Stimulated activated CD8-positive, alpha-beta memory T cell treated with anti-CD3 and anti-CD28 coated beads, Interleukin-7, amount 100 ng/mL, for 4 hours (primary cell): Measurements from ENCODE around the gene PTTG1IP.

Source experiments
- DNase-seq, 2 donors: peaks; one replicate each; pipeline ENCODE4 v3.0.0-alpha.2; 2020; ENCODE audit warnings: low read depth in 2 of 2

Gene PTTG1IP

DNA sequence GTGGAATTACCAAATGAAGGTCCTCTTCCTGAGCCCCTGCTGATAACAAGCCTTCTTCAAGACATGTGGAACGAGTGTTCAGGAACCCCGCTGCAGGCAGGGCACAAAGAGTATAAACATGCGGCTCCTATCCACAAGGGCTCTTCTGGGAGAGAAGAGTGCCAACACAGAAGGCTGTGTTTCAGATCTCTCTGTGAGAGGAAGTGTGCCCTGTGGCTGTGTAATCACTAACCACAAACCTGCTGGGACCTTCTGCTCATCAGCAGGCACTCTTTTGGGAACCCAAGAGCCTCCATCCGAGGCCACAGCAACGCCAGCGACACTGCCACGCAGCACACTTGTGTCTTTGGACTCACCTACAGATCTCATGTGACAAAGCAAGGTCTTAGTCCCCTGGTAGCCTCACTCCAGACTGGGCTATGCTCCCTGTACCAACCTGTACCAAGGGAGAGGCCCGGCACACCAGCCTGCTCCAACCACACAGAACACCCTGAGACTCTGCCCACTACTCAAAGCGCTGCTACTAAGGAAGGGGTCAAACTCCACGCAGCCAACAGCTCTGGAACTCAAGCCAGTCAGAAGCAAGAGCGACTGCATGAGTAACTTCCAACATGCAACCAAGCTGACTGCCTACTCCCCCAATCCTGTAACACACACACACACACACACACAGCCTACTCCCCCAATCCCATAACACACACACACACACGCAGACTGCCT, 7.8 kb downstream of the PTTG1IP start:
- no peak for DNase-seq

DNA sequence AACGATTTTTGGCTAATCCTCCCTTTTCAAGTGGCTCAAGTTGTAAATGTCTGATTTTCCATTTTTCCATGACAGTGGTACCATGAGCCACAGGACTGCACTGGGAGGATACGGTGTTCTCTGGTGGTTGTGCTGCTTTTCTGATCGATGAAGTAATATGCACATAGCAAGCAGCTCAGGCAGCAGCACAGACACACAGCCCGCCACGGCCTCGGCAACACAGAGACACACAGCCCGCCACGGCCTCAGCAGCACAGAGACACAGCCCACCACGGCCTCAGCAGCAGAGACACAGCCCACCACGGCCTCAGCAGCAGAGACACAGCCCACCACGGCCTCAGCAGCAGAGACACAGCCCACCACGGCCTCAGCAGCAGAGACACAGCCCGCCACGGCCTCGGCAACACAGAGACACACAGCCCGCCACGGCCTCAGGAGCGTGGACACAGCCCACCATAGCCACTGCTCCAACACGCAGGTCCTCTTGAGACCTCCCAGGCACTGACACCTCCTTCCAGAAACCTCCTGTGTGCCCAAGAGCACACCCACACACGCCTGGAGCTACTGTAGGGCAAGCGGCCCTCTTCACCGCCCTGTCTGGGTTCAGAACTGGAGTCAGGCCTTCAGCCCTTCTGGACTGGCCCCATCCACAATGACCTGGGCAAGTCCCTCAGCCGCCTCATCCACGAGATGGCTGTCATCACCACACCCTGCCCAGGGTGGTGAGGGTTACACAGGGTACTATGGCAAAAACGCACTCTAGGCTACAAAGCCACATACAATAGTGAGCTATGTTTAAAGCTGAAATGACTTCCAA, 10.4 kb downstream of the PTTG1IP start:
- DNase-seq, result no peak

DNA sequence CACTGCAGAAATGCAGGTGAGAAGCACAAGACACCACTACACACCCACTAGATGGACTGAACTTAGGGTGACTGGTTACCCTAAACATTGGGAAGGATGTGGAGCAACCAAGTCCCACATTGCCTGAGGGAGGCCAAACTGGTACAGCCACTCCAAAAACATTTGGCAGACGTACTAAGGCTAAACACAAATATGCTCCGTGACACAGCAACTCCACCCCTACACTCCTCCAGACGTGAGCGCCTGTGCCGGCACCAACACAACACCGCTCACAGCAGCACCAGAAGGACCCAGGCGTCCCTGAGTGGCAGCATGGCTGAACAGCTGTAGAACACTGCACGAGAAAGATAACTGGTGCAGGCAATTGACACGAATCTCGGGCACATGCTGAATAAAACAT, 14.7 kb downstream of the PTTG1IP start:
- DNase-seq, result no peak

DNA sequence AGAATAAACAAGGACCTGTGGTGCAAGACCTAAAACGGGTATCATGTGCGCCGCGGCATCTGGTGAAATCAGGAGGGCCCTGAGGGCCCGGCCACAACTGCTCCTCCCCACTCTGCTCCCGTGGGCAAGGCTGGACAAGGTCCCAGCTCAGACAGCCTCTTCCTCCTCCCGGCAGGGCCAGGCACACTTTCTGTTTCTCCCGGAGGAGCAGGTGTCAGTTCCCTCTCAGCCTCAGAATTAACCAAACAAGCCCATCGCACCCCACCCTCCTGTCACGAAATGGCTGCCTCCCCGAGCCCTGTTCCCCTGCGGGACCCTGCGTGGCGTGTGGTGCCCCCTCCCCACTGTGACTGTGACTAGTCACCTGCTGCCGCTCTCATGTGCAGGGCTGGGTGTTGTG, 15.2 kb downstream of the PTTG1IP start:
- no peak for DNase-seq

DNA sequence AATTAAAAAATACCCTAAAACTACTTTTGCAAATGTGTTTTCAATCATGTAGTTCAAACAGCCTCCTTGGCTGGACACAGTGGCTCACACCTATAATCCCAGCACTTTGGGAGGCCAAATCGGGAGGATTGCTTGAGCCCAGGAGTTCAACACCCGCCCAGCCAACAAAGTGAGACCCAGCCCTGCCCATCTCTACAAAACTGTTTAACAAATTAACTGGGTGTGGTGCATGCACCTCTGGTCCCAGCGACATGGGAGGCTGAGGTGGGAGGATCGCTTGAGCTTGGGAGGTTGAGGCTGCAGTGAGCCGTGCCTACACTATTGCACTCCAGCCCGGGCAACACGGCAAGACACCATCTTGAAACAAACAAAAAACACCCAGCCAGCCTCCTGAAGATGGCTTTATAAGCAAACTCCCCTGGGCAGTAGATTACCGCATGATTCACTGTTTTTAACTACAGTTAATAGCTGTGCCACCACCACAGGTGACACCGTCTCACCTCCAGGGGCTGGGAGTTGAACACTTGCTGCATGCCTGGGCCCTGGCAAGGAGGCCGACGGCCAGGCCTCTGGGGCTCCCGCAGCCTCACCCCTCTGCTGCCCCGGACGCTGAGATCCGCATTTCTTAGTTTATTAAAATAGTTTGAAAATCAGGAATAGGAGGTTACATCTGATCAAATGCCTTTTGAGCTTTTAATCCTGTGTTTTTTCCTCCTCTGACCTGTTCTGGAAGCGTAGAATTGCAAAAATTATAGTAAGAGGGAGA, 16.2 kb downstream of the PTTG1IP start:
- DNase-seq, result no peak

DNA sequence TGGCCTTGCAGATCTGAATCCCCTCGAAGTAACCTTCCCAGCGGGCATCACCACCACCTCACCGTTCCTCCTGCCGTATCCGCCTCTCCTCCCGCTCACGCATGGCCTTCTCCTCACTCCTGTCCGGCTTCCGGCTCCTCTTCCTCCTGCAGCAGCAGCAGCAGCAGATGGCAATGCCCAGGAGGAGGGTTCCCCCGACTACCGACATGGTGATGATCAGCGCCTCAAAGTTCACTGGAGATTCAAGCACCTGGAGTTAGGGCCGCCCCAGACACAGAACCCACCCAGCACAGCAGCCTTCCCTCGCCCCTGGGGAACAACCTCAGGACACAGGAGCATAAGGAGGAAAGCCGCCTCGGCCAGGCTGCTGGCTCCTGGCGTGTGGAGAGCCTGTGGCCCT, 17.4 kb downstream of the PTTG1IP start:
- DNase-seq, result no peak

DNA sequence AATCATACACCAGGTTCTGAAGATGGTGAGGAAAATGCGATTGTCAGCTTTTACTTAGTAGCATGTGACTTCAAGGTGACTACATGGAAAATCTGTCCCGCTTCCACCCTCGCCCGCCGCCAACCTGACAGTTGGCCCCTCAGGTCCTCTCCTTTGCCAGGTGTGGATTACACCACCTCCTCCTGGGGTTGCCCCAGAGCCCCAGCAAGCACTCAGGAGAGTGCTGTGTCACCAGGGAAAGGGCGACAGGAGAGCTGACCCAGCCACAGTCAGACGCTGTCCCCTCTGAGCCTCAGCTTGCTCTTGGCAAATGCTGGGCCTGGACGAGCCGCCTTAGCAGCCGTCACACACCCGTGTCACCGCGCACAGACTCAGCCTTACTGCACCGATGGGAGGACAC, 17.9 kb downstream of the PTTG1IP start:
- no peak for DNase-seq

DNA sequence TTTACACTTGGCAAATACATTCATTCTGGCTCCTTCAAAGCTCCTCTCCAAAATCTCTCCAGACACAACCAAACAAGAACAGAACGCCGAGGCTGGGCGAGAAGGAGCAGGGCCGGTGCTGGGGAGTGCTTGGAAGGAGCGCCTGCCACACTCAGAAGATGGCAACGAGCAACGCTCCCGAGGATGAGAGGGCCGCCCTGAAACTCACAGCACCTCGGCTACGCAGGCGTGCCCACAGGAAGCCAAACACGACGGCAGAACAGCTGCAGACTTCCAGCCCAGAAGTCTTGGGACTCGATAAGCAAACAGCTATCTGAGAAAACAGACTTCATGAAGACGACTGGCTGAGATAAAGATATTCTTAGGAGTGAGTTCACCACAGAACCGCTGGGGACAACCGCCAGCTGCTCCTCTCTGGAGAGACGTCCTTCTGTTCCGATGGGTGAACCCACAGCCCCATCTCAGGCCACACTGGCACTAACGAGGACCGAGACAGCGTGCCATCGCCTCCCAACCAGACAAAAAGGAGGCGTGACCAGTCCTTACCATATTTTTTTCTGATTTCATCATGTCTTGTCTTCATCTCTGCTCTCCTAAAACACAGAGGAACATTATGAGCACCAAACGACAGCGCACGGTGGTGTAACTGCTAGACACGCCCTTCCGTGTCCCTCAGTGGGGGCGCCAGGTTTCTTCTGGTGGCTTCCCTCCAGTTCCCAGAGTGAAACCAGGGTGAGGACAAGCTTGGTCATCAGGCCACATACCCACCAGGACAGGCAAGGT, 18.6 kb downstream of the PTTG1IP start:
- DNase-seq, result no peak

DNA sequence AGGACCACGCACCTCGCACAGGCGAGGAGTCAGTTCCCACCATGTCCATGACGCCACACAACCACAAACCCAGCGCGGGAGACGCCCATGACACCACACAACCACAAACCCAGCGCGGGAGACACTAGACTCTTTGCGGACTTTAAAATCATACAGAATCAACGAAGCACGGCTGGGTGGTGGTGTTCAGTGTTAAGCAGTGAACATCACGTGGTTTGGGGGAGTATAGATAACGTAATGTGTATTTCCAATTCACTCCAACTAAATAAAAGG, 19.2 kb downstream of the PTTG1IP start:
- DNase-seq, result peak in 1 of 2 donors; percentile 20

DNA sequence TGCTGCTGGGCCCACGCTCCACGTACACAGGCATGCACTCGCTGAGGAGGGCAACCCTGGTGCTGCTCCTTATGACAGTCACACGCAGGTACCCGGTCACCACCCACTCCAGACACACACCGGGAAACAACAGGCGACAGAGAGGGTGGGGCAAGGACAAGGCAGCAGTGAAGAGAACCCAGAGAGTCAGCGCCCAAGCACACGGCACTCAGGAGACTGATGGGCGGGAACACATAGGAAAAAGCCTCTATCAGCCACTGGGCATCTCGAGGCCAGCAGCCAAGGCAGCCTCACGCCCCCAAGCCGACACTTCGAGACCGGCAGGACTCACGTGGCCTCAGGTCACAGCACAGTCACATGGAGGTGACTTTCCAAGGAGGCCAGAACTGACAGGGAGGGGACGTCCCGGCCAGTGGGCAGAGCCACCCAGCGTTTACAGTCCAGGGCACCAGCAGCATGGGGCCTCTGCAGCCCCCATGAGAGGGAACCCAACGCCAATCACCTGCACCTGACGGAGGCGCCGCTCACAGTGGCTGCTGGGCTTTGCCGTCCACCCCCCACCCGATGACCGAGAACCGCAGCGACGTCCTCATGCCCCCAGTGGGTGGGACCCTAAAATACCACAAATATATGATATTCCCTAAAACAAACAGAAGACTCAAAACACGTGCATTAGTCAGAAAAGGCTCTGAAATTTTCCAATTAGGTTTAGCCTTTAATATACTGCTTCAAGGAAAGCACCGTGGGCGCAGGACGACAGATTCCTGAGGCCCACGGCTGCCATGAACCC, 19.7 kb downstream of the PTTG1IP start:
- DNase-seq, result no peak

DNA sequence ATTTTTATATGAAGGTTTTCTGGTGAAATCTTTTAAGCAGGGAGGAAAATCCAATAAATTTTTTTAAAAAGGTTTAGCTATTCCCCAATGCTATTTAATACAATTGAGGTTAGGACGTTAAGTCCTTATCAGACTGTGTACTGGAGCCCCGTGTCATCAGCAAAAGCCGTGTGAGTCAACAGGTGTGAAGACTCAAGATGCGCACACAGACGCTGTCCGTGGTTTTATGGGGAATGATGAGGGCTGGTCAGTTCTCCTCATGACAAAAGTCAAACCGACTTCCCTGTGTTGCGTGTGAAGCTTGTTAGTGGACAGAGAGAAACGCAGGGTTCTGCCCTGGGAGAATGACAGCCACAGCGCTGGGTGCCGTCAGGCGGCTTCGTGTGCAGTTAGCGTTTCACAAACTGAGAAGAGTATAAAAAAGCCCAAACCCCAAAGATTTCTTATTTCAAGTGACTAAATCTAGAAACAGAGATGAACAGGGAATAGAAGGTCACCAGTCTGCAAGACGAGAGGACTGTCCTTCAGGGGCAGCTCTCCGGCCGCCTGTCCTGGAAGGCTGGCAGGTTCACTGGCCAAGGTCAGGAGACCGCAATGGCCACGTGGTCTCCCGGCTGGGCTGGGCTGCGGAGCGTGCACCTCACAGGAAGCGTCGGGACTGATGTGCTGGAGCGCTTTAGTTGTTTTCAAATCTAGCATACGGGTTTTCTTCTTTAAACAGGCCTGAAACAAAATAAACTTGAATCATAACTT, 22.4 kb downstream of the PTTG1IP start:
- DNase-seq, result no peak

DNA sequence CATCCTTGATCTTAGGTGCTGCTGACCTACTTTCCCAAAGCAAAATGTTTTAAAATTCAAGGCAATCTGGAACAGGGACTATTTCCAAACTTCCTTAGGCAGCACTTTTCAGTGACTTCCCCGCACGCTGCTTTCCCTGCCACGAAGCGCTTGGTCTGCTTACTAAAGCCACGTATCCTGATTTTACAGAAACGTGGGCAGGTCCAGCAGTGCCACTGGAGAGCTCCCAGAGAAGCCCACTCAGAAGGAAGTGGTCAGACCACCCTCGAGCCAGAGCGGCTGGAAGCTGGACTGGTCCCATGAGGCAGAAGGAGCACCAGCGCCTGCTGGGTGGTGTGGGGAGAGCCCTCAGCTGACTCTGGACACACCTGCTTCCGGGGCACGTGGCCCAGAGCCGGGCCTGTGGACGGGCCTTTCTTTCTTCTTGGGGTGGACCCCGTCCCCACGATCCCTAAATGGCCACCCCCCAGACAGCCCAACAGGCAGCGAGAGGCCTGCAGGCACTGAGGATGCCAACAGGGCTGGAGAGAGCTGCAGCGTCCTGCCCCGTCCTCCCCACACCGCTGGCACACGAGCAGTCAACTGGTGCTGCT, 23.2 kb downstream of the PTTG1IP start:
- DNase-seq, result no peak

DNA sequence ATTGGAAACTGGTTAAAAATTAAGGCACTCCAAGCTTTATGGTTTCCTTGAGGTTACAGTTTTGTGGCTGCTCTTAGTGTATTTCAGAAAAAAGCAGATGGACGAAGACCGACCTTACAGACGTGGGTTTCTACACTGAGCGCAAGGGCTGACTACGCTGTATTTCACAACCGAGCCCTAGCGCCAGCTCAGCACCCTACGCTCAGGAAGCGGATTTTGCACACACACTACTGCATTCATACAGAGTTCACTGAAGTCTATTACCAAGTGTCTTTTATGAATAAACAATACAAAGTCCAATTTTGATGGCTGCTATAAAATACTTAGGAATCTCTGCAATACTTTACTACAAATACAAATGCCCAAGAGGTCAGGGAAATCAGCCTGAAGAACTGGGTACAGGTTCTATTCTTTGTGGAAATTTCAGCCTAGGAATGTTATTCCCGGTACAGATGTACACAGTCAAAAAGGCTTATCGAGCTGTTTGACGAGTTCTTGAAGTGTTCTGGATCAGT, 23.8 kb downstream of the PTTG1IP start:
- DNase-seq, result no peak

DNA sequence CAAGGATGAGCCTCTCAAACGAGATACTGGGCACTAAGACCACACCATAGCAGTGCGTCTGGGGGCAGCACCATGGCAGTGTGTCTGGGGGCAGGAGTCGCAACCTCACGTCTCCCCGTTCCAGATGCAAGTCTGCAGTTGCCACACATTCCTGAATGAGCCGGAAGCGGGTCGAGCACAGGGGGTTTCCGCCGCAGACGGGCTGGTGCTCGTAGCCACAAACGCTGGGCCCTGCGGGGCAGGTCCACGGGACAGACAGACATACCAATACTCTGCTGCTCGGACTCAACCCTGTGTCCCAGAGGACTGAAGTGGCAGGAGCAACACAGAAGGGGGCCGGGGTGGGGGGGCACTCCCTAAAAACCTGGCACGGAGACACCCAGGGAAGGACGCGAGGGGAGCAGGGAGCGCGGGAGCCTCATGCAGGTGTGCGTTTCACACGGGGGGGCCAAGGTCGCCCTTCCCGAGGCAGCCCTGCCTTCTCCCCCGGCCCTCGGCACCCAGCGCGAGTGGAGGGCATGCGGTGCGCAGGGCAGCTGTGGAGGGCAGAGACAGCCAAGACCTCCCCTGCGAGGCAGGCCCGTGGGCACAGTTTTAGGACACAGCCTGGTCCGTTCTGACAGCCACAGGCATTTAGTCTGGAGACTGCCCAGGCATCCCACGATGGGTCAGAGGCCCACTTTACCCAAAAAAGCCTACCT, 24.5 kb downstream of the PTTG1IP start:
- DNase-seq, result no peak

DNA sequence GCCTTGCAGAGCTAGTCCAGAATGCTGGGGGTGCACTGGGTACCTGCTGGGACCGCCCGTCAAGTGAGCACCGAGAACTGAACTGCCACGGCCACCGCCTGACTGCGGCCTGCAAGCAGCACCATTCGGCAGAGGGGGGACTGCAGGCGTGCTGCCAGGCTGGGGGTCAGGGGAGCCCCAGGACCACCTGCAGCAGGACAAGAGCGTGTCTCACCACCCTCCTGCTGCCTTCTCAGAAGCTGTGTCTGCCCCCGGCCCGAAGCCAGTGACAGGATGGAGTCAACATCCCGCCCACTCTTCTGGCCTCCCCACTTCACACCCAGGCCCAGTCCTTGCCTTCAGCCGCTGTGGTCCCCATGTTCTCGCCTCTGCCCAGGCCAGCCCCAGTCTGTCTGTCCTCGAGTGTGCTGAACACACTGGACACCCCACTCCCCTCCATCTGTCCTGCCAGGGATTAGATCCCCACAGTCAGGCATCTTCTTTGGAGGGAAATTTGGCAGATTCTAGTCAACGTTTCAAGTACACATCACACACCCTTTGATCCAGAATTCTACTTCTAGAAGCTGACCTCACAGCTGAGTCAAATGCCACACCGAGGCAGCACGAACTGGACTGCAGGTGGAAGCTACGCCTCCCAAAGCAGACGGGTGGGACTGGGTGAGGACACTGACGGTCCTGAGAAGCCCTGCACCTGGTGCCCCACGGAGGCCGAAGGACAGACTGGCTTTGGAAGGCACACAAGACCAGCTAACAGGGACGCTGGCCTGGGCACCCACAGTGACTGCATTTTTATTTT, 26.0 kb downstream of the PTTG1IP start:
- DNase-seq, result no peak

DNA sequence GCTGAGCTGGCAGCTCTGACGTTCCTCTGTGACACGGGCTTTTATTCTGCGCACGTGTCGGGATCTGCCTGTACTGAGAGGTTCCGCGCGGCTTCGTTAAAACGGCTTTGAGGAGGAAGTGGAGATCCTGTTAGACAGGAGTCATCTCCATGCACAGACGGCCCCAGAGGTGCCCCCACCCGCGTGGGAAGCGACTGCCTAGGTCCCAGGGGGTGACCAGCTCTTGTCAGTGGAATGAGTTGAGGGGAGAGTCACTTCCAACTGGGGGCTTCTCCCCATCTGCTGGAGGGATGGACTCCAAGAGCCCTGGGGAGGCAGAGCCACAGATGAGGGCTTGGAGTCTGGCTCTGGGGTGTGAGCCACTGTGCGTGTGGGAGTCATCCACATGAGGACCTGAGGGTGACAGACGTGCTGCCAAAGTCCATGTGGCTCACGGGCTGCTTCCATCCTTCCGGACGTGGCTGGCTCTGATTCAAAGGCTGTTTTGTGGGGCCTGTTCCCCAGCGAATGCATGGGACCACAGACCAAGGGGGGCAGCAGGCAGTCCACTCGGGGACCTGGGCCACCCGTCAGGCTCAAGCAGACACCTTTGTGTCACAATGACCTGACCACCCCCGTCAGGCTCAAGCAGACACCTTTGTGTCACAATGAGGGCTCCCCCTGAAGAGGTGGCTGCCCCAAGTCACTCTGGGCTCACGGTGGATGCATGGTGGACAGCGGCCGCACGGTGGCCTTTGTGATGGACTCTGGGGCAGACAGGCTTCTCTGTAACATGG, 26.8 kb downstream of the PTTG1IP start:
- no peak for DNase-seq

DNA sequence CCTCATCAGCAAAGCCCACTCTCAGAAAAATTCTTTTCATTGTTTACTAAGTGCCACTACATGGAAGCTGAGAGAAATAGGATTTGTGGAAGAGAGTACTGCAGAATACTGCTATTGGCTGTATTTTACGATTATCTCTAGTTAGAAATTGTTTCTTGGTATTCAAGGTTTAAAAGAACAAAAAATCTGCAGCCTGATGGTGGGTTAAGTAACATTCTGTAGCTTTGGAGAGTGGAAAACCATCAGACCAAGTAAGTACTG, 27.3 kb downstream of the PTTG1IP start:
- DNase-seq, result no peak
